NCI-H1694 (cell line): ENCODE results near the gene NT5C3B.
"Not testable (repeated sequence)": the region's sequence is repeated elsewhere in the genome, so short reads cannot be mapped to it uniquely, and the experiment has no call there.

Experiments
- DNase-seq: peaks from one replicate; lab custom pipeline; 2025; lab: John Stamatoyannopoulos, UW

Gene NT5C3B

DNA sequence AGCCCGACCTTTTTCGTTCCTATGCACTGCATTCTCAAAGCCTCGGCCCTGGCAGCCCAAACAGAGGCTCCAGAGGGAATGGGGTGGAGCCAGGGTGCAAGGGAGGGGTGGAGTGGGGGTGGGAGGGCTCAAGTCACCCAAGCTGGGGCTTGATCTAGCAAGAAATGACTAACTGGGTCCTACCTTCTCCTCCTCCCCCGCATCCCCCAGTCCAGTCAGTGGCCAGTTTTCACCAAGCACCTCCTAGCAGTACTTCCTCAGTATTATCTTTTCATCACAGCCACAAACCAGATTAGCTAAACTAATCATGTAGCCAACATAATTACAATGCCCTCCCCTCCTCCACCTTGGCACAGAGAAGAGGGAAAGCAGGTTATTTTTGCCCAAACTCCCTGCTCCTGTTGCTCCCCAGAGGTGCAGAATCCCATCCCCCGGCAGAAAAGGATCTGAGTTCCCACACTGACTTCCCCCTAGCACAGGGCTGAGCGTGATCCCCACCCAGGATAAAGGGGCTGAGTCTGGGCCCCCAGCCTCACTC lies 51.8 kb downstream of the NT5C3B start:
- DNase-seq, result no peak

DNA sequence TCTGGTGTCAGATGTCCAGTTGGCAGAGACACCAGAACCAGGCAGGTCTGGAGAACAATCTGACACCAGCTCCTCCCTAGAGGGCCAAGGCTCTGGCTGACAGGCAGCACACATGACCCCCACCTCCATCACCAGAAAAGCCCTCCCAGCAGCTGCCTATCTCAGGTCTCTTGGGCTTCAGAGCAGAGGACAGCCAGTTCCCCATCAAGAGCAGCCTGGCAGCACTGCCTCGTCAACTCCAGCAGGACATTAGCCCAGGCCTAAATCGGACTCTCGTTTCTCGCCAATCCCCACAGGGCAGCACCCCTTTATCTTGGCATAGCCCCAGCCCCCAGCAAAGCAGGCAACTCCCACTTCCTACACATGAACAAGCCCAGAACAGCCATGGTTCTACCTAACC lies 53.9 kb downstream of the NT5C3B start:
- no peak for DNase-seq

DNA sequence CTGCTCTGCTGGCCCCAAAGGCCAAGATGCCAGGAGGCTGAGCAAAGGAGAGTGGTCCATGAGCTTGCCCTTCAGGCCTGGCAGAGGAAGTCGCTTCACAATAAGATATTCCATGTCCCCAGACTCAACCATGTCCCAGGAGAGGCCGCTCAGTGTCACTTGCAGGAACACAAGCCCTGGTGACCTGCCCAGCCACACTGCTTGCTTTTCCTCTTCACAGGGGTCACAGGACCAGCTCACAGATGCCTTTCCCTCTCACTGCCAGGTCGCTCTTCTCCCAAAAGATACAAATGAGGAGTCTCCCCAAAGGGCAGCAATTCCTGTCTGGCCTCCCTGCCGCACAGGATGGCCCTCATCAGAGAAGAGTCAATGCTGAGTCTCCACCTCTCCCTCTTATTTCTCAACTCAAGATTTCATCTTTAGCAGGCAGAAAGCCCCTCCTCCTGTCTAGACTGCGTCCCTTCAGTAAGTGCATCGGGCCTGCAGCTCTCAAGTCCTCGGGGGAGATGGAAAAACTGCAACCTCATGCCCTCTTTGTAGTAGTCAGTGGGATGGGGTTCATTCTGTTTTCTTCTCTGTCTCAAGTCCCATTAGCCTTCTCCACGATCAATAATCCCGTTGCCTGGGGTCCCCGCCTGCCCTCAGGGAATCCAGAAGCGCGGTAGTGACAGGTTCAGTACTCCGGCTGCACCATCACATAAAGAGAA lies 54.5 kb downstream of the NT5C3B start:
- no peak for DNase-seq

DNA sequence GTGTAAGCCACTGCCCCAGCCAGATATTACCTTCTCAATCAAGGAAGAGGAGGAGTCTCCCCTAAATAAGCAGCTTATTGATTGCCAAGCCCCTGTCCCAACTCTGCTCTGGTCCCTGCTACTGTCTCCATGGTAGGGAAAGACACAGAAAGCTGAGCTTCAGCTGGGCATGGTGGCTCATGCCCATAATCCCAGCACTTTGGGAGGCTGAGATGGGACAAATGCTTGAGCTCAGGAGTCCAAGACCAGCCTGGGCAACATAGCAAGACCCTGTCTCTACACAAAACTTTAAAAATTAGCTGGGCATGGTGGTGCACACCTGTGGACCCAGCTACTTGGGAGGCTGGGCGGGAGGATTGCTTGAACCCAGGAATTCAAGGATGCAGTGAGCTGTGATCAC lies 56.1 kb downstream of the NT5C3B start:
- DNase-seq, result no peak

DNA sequence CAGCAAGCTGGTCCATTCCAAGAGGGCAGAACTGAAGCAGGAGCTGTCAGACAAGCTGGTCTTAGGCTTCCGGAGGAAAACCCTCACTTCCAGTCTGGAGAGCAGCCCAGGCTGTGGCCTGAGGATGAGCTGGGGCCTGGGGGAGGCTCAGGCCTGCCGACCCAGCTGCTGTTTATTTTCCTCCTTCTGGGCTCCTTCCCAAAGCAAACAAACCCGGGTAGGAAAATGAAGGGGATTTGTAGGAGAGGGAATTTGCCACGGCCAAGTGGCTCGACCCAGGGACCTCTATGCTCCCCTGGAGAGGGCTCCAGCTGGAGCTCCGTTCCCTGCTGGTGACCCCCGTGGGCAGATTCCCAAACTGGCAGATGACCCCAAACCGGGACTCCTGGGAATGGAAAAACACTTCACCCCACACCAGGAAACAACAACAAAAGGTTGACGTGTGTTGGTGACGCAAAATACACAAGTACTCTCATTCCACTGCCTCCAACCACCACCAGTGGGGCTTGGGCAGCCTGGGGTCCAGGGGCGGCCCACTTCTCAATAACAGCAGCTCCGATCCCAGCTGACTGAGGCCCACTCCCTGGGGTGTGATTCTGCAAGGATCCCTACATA lies 58.4 kb downstream of the NT5C3B start:
- DNase-seq, result peak; percentile 59

GRCh38 chr17:41777157-41777573 lies 58.9 kb downstream of the NT5C3B start:
- no peak for DNase-seq

- DNase-seq, result not testable (repeated sequence)
These were observed 59.7 kb downstream of the NT5C3B start for GRCh38 chr17:41776262-41776900.

GRCh38 chr17:41775394-41776226 lies 60.4 kb downstream of the NT5C3B start:
- DNase-seq, result no peak
